Upper lobe of right lung (tissue), 1 donor: ENCODE results near the gene CMC1. TPM values are rescaled to one million over a fixed set of nuclear protein-coding genes. Genes with fewer than 3 reads are reported as not detected.

Source experiments
- ATAC-seq: fragments of 200-7000 bp; cut with Tn5 transposase; one replicate; pipeline ENCODE4 v1.9.1; 2020; ENCODE audit warnings: mild to moderate bottlenecking, moderate library complexity
- DNase-seq: peaks from one replicate; pipeline ENCODE4 v3.0.0-alpha.2; 2020
- H3K27ac ChIP-seq: fragments of 200-600 bp; one replicate; pipeline ENCODE4 v1.8.0; 2022
- H3K27me3 ChIP-seq: fragments of 200-600 bp; one replicate; pipeline ENCODE4 v1.8.0; 2022; ENCODE audit warnings: mild to moderate bottlenecking
- H3K36me3 ChIP-seq: fragments of 200-600 bp; one replicate; pipeline ENCODE4 v1.8.0; 2022
- H3K4me1 ChIP-seq: fragments of 200-600 bp; one replicate; pipeline ENCODE4 v1.8.0; 2022
- H3K4me3 ChIP-seq: fragments of 200-600 bp; one replicate; pipeline ENCODE4 v1.8.0; 2022; ENCODE audit warnings: mild to moderate bottlenecking
- H3K9me3 ChIP-seq: fragments of 200-600 bp; one replicate; pipeline ENCODE4 v1.8.0; 2022
- CTCF ChIP-seq: fragments of 200-600 bp; IDR thresholded peaks from one replicate; pipeline ENCODE4 v1.8.0; 2022; ENCODE audit warnings: antibody characterized with exemption
- intact Hi-C: fragments of 100-400 bp; cut with DNase I; formaldehyde crosslinking; loops from one replicate; pipeline ENCODE4 v1.11.0; 2022
- total RNA-seq: library from RNA; stranded (reverse); fragmentation: NEBNext Ultra II Directional; extraction: Animal tissue kit (Norgen Biotek cat#: 25700); gene quantifications from one replicate; pipeline ENCODE4 v1.2.1, GENCODE V29; 2021
- donor health status: DM: no; HTN: yes; CAD: no; lungs with severe emphysema.

Gene CMC1
- total RNA-seq, 1 donor from 2014 or later = 17.8 TPM

GRCh38 chr3:28349469-28350000, 108.1 kb downstream of the CMC1 start:
- peaks cover 25% of the 10 kb centered on the region for H3K4me1 ChIP-seq
- H3K27me3 ChIP-seq = no peaks in the 10 kb centered on the region
- DNase-seq (no peak), ATAC-seq (no peak)
- TF ChIP-seq CTCF = no peak
- peak overlapping the region; percentile 82 for H3K4me3 ChIP-seq
- H3K9me3 ChIP-seq = peaks cover 5% of the 10 kb centered on the region
- H3K36me3 ChIP-seq = no peaks in the 10 kb centered on the region
- H3K27ac ChIP-seq = peak overlapping the region; percentile 100
- intact Hi-C loops = no loop called here

Other genes with a start within 250 kb of the CMC1 start
- 0.96 TPM for gene ZCWPW2, start 107.1 kb downstream of the CMC1 start, total RNA-seq
- gene AZI2, start 107.2 kb downstream of the CMC1 start, total RNA-seq = 84.6 TPM